H1 (cell line): ENCODE measurements around the gene ZNF397. TPM values are rescaled to one million over a fixed set of nuclear protein-coding genes. Genes with fewer than 3 reads are reported as not detected.

Source experiments
- HDAC6 ChIP-seq: IDR thresholded peaks from one replicate; pipeline ENCODE4 v1.7.1; 2012; ENCODE audit warnings: low read depth, mild to moderate bottlenecking, inconsistent platforms, low read length, moderate library complexity
- KDM1A ChIP-seq: fragments of 200-600, 300-600 bp; sonication (generic); IDR thresholded peaks from 2 replicates; pipeline ENCODE4 v1.7.1; 2016; ENCODE audit warnings: mild to moderate bottlenecking, low read length, borderline replicate concordance
- polyA plus RNA-seq, 7 experiments: library from polyadenylated mRNA; depleted of rRNA in 3 of 7; stranded (reverse) in 5 of 7; unstranded in 2 of 7; fragments of >200 nt in 5 of 7; fragments of 200-250 nt in 2 of 7; gene quantifications; 1 replicate in 5 of 7; 2 replicates in 1 of 7; 4 replicates in 1 of 7; pipeline versions ENCODE4 v1.2.1 to v1.2.3, GENCODE V29; 2011 to 2013; ENCODE audit warnings: missing spikeins in 2 of 7, mixed read lengths in 2 of 7
- total RNA-seq: library from RNA; stranded (reverse); fragmentation: NEBNext Ultra II Directional; extraction: Animal tissue kit (Norgen Biotek cat#: 25700); gene quantifications from 2 replicates; pipeline ENCODE4 v1.2.1, GENCODE V29; 2021

ZNF397 gene
- total and polyA plus RNA-seq, 2 of the 8 experiments (the other 6 are each of a cell fraction or from before 2014, with no cell fraction given): 9.8 to 39.5 TPM

DNA sequence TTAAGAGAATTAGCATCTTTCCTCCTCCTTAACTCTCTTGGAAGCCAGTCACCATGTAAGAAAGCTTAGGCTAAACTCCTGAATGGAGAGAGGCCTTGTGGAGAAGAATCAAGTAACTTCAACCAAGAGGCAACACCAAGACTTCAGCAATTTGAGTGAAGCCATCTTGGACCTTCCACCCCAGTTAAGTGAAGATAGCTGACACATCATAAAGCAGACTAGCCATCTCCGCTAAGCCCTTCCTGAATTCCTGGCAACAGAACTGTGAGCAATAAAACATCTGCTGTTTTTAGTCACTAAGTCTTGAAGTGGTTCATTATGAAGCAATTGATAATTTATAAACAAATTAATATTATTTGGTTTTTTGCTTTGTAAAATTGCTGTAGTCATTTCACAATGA is 1.5 kb upstream of the ZNF397 start (continued):
- no peak for TF ChIP-seq KDM1A
- TF ChIP-seq HDAC6: no peak
